Hematopoietic multipotent progenitor cell treated with erythropoietin and hydrocortisone succinate and interleukin-3 and kit ligand, for 6 days (in vitro differentiated cells): ENCODE data around the gene RAB5A.
"Not testable (repeated sequence)": the region's sequence is repeated elsewhere in the genome, so short reads cannot be mapped to it uniquely, and the experiment has no call there.

Source experiments
- DNase-seq: peaks from one replicate; pipeline ENCODE4 v3.0.0-alpha.2; 2015

The RAB5A gene

GRCh38 chr3:20028905-20029331 lies 82.0 kb downstream of the RAB5A start:
- no peak for DNase-seq

GRCh38 chr3:20031939-20032338 lies 85.0 kb downstream of the RAB5A start:
- not testable (repeated sequence) for DNase-seq
